PC-3 (cell line): ENCODE data around the gene CEP112. TPM values are rescaled to one million over a fixed set of nuclear protein-coding genes. Genes with fewer than 3 reads are reported as not detected.

Source experiments
- ATAC-seq: fragments of 200-7000 bp; cut with Tn5 transposase; 2 replicates; pipeline ENCODE4 v1.9.1; 2020; ENCODE audit warnings: mild to moderate bottlenecking, moderate library complexity
- BruUV-seq: library from RNA; stranded (reverse); fragments of 400-500 nt; replicated peaks from 2 replicates; lab custom pipeline; 2021; lab: Mats Ljungman, UMichigan
- CTCF ChIA-PET: fragments of 300-600 bp; sonication (Branson Sonifier 250); formaldehyde crosslinking; loops from one replicate; lab custom pipeline; 2022; ENCODE audit warnings: antibody characterized with exemption; lab: Charles Lee
- POLR2A ChIA-PET: fragments of 300-600 bp; sonication (Branson Sonifier 250); formaldehyde crosslinking; loops from one replicate; lab custom pipeline; 2022; ENCODE audit warnings: antibody characterized with exemption; ENCODE audit not compliant: unreplicated experiment; lab: Charles Lee
- DNase-seq: peaks from one replicate; pipeline ENCODE4 v3.0.0-alpha.2; 2015
- H2AFZ ChIP-seq: fragments of 300-600 bp; sonication (generic); 2 replicates; pipeline ENCODE4 v1.6.0; 2016; ENCODE audit warnings: antibody characterized with exemption, low read length
- H3F3A ChIP-seq: fragments of 300-600 bp; sonication (generic); one replicate; pipeline ENCODE4 v1.6.0; 2017; ENCODE audit warnings: antibody characterized with exemption, low read length, control low read depth, mild to moderate bottlenecking; ENCODE audit not compliant: unreplicated experiment
- H3K27ac ChIP-seq: fragments of 300-600 bp; sonication (generic); 2 replicates; pipeline ENCODE4 v1.5.1; 2016; ENCODE audit warnings: mild to moderate bottlenecking, low read length
- H3K27me3 ChIP-seq: fragments of 300-600 bp; sonication (generic); 2 replicates; pipeline ENCODE4 v1.6.1; 2016; ENCODE audit warnings: low read length, mixed read lengths
- H3K36me3 ChIP-seq: fragments of 300-600 bp; sonication (generic); 2 replicates; pipeline ENCODE4 v1.6.1; 2016; ENCODE audit warnings: low read depth, mixed run types, low read length, mixed read lengths
- H3K4me1 ChIP-seq: fragments of 300-600 bp; sonication (generic); 2 replicates; pipeline ENCODE4 v1.5.1; 2016; ENCODE audit warnings: low read length; ENCODE audit not compliant: insufficient read depth
- H3K4me2 ChIP-seq: fragments of 300-600 bp; sonication (generic); 2 replicates; pipeline ENCODE4 v1.6.0; 2016; ENCODE audit warnings: low read length
- H3K4me3 ChIP-seq: fragments of 300-600 bp; sonication (generic); 2 replicates; pipeline ENCODE4 v1.5.1; 2016; ENCODE audit warnings: mild to moderate bottlenecking, low read length, mixed read lengths
- H3K79me2 ChIP-seq: fragments of 300-600 bp; sonication (generic); 2 replicates; pipeline ENCODE4 v1.6.1; 2017; ENCODE audit warnings: low read length, mixed read lengths
- H3K9ac ChIP-seq: fragments of 300-600 bp; sonication (generic); 2 replicates; pipeline ENCODE4 v1.6.0; 2016; ENCODE audit warnings: mild to moderate bottlenecking, low read length
- H3K9me2 ChIP-seq: fragments of 300-600 bp; sonication (generic); replicated peaks from 2 replicates; pipeline ENCODE4 v1.6.1; 2016; ENCODE audit warnings: mixed run types, low read length, mixed read lengths
- H3K9me3 ChIP-seq: fragments of 300-600 bp; sonication (generic); 2 replicates; pipeline ENCODE4 v1.6.1; 2016; ENCODE audit warnings: low read length, mixed read lengths
- H4K20me1 ChIP-seq: fragments of 300-600 bp; sonication (generic); 2 replicates; pipeline ENCODE4 v1.6.1; 2016; ENCODE audit warnings: low read length, mixed read lengths
- CTCF ChIP-seq: fragments of 300-600 bp; sonication (generic); conservative IDR thresholded peaks from 2 replicates; pipeline ENCODE4 v1.5.1; 2017; ENCODE audit warnings: antibody characterized with exemption, low read depth, mild to moderate bottlenecking, low read length
- EZH2 ChIP-seq: fragments of 300-600 bp; sonication (generic); IDR thresholded peaks from one replicate; pipeline ENCODE4 v1.6.1; 2017; ENCODE audit warnings: antibody characterized with exemption, mild to moderate bottlenecking, low read length; ENCODE audit not compliant: unreplicated experiment
- EZH2phosphoT487 ChIP-seq: fragments of 300-600 bp; sonication (generic); IDR thresholded peaks from 2 replicates; pipeline ENCODE4 v1.6.1; 2018; ENCODE audit warnings: mild to moderate bottlenecking, antibody characterized with exemption, low read length, borderline replicate concordance
- intact Hi-C: fragments of 100-400 bp; cut with micrococcal nuclease; formaldehyde crosslinking; loops from 2 replicates; pipeline ENCODE4 v1.9.0; 2023
- total RNA-seq: library from RNA; depleted of rRNA; stranded (reverse); fragments of >200 nt; gene quantifications from 2 replicates; pipeline ENCODE4 v1.2.3, GENCODE V29; 2014

The CEP112 gene
- total RNA-seq, 1 experiment from 2014 or later = 6.5 TPM

GRCh38 chr17:65743308-65743655, 448.7 kb downstream of the CEP112 start:
- Histone ChIP-seq H3K27ac (peak overlapping the region; percentile 61), H3F3A (no peaks in the 10 kb centered on the region), H3K27me3 (no peaks in the 10 kb centered on the region), H3K9ac (0 out of 2 replicates have a peak overlapping the region, but pooled peaks have one; percentile 2), H2AFZ (no peak overlapping the region), H3K4me1 (peaks cover 18% of the 10 kb centered on the region), H4K20me1 (no peaks in the 10 kb centered on the region), H3K36me3 (no peaks in the 10 kb centered on the region), H3K9me2 (no peaks in the 10 kb centered on the region), H3K79me2 (no peaks in the 10 kb centered on the region), H3K9me3 (peaks cover 6% of the 10 kb centered on the region; the same call in 1 of the 2 replicates), H3K4me2 (peak overlapping the region; percentile 66), H3K4me3 (peak overlapping the region; percentile 22; the same call in 1 of the 2 replicates)
- ATAC-seq (peak; percentile 50), DNase-seq (peak; percentile 40)
- no TSS peak for BruUV-seq
- CTCF ChIA-PET = no interaction called here
- POLR2A ChIA-PET = no interaction called here
- intact Hi-C loops = loop anchor here (2.0 kb wide), 2 partner anchors 16 to 246 kb away; no protein-coding TSS in a partner anchor
- no peak for TF ChIP-seq EZH2phosphoT487

- Histone ChIP-seq H3K4me3 (peak overlapping the region; percentile 22), H3K27me3 (no peaks in the 10 kb centered on the region), H3K9me3 (peaks cover 6% of the 10 kb centered on the region; the same call in 1 of the 2 replicates), H3K27ac (peak overlapping the region; percentile 61), H3K9ac (peak overlapping the region; percentile 3; the same call in 1 of the 2 replicates), H3K4me2 (peak overlapping the region; percentile 66), H3K79me2 (no peaks in the 10 kb centered on the region), H3K36me3 (no peaks in the 10 kb centered on the region), H2AFZ (0 out of 2 replicates have a peak overlapping the region, but pooled peaks have one; percentile 6), H3K4me1 (peaks cover 18% of the 10 kb centered on the region), H3K9me2 (no peaks in the 10 kb centered on the region), H3F3A (no peaks in the 10 kb centered on the region), H4K20me1 (no peaks in the 10 kb centered on the region)
- peak; percentile 95 for DNase-seq
- ATAC-seq = peak; percentile 99
- BruUV-seq = no TSS peak
- TF ChIP-seq EZH2phosphoT487 = no peak
- no peak for TF ChIP-seq EZH2
- TF ChIP-seq CTCF = no peak
- ChIA-PET POLR2A (no interaction called here), CTCF (no interaction called here)
- intact Hi-C loops = loop anchor here (1.0 to 2.0 kb wide), 4 partner anchors 16 to 246 kb away; no protein-coding TSS in a partner anchor
Observed at GRCh38 chr17:65742403-65743307, 449.3 kb downstream of the CEP112 start.

- Histone ChIP-seq H3K9me3 (peaks cover 6% of the 10 kb centered on the region; the same call in 1 of the 2 replicates), H3K4me2 (peak overlapping the region; percentile 66; the same call in 1 of the 2 replicates), H3K79me2 (no peaks in the 10 kb centered on the region), H2AFZ (no peak overlapping the region), H3F3A (no peaks in the 10 kb centered on the region), H3K27ac (peak overlapping the region; percentile 61; the same call in 1 of the 2 replicates), H4K20me1 (no peaks in the 10 kb centered on the region), H3K4me3 (no peak overlapping the region), H3K4me1 (peaks cover 18% of the 10 kb centered on the region), H3K9me2 (no peaks in the 10 kb centered on the region), H3K36me3 (no peaks in the 10 kb centered on the region), H3K27me3 (no peaks in the 10 kb centered on the region), H3K9ac (no peak overlapping the region)
- TF ChIP-seq EZH2 = no peak
- no peak for TF ChIP-seq EZH2phosphoT487
- TF ChIP-seq CTCF = no peak
- DNase-seq (no peak), ATAC-seq (no peak)
- BruUV-seq = no TSS peak
- ChIA-PET POLR2A (interaction anchor here (0.6 kb wide), 1 partner anchor 21 kb away, joined by 3 read pairs; no protein-coding TSS in a partner anchor), CTCF (no interaction called here)
- intact Hi-C loops = loop anchor here (1.0 to 2.0 kb wide), 4 partner anchors 15 to 247 kb away; no protein-coding TSS in a partner anchor
Observed at GRCh38 chr17:65741710-65742109, 450.2 kb downstream of the CEP112 start.
